Mucosa of stomach (tissue), 1 donor: ENCODE results near the gene MECR.

ENCODE experiments used
- H3K27me3 ChIP-seq: one replicate; pipeline ENCODE4 v1.7.0; 2013; ENCODE audit warnings: mild to moderate bottlenecking, low read length; ENCODE audit not compliant: control insufficient read depth, insufficient read depth
- H3K36me3 ChIP-seq: one replicate; pipeline ENCODE4 v1.7.0; 2013; ENCODE audit warnings: low read length; ENCODE audit not compliant: control insufficient read depth, insufficient read depth
- H3K4me1 ChIP-seq: one replicate; pipeline ENCODE4 v1.7.0; 2013; ENCODE audit warnings: mild to moderate bottlenecking, low read length; ENCODE audit not compliant: control insufficient read depth, insufficient read depth
- H3K4me3 ChIP-seq: one replicate; pipeline ENCODE4 v1.7.0; 2013; ENCODE audit warnings: low read length
- H3K9ac ChIP-seq: one replicate; pipeline ENCODE4 v1.7.0; 2013; ENCODE audit warnings: mild to moderate bottlenecking, low read length, moderate library complexity
- H3K9me3 ChIP-seq: one replicate; pipeline ENCODE4 v1.7.0; 2013; ENCODE audit warnings: mild to moderate bottlenecking, low read length, moderate library complexity; ENCODE audit not compliant: control insufficient read depth
- donor health status: Pancreatic carcinoma.

MECR gene

DNA sequence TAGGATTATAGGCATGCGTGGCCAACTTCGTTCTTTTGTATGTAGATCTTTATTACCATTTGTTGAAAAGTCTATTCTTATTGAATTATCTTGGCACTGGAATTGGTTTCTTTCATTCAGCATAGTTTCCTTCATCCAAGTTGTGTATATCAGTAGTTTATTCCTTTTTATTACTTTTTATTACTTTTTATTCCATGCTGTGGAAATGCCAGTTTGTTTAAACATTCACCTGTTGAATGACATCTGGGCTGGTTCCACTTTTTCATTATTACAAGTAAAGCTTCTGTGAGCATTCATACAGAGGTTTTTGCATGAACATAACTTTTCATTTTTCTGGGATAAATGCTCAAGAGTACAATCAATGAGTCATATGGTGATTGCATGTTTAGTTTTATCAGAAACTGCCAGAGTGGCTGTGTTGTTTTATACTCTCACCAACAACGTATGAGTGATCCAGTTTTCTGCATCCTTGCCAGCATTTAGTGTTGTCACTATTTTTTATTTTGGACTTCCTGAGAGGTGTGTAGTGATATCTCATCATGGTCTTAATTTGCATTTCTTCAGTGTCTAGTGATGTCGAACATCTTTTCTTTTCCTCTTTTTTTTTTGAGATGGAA, 34.1 kb upstream of the MECR start:
- Histone ChIP-seq H3K36me3 (no peaks in the 10 kb centered on the region), H3K4me1 (no peaks in the 10 kb centered on the region), H3K9me3 (no peaks in the 10 kb centered on the region), H3K27me3 (no peaks in the 10 kb centered on the region), H3K4me3 (no peak overlapping the region), H3K9ac (no peak overlapping the region)

DNA sequence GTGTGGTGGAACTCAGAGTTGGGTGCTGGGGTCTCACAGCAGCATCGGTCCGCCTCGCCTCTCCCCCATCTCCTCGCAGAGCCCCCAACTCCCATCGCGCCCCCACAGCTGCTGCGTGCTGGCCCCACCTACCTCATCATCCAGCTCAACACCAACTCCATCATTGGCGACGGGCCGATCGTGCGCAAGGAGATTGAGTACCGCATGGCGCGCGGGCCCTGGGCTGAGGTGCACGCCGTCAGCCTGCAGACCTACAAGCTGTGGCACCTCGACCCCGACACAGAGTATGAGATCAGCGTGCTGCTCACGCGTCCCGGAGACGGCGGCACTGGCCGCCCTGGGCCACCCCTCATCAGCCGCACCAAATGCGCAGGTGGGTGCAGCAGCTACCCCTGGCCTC, 29.8 kb upstream of the MECR start:
- no peaks in the 10 kb centered on the region for H3K36me3 ChIP-seq
- H3K9ac ChIP-seq = no peak overlapping the region
- peaks cover 13% of the 10 kb centered on the region for H3K27me3 ChIP-seq
- H3K4me1 ChIP-seq = peaks cover 5% of the 10 kb centered on the region
- no peak overlapping the region for H3K4me3 ChIP-seq
- H3K9me3 ChIP-seq = no peaks in the 10 kb centered on the region

GRCh38 chr1:29259802-29260441, 29.2 kb upstream of the MECR start:
- H3K27me3 ChIP-seq = peaks cover 13% of the 10 kb centered on the region

GRCh38 chr1:29258976-29259801, 28.5 kb upstream of the MECR start:
- Histone ChIP-seq H3K4me1 (peaks cover 5% of the 10 kb centered on the region), H3K9me3 (no peaks in the 10 kb centered on the region), H3K9ac (no peak overlapping the region), H3K36me3 (no peaks in the 10 kb centered on the region), H3K4me3 (no peak overlapping the region), H3K27me3 (peaks cover 13% of the 10 kb centered on the region)

More at GRCh38 chr1:29259802-29260441, 29.2 kb upstream of the MECR start:
- peaks cover 5% of the 10 kb centered on the region for H3K4me1 ChIP-seq
- no peaks in the 10 kb centered on the region for H3K36me3 ChIP-seq
- H3K4me3 ChIP-seq = no peak overlapping the region
- no peaks in the 10 kb centered on the region for H3K9me3 ChIP-seq
- no peak overlapping the region for H3K9ac ChIP-seq

- H3K4me1 ChIP-seq = peaks cover 5% of the 10 kb centered on the region
- peaks cover 13% of the 10 kb centered on the region for H3K27me3 ChIP-seq
- H3K36me3 ChIP-seq = no peaks in the 10 kb centered on the region
- H3K9ac ChIP-seq = no peak overlapping the region
- no peaks in the 10 kb centered on the region for H3K9me3 ChIP-seq
- no peak overlapping the region for H3K4me3 ChIP-seq
Measured at GRCh38 chr1:29258189-29258975, 27.6 kb upstream of the MECR start.

GRCh38 chr1:29256979-29257804, 26.5 kb upstream of the MECR start:
- Histone ChIP-seq H3K9me3 (no peaks in the 10 kb centered on the region), H3K27me3 (peaks cover 13% of the 10 kb centered on the region), H3K4me1 (peaks cover 5% of the 10 kb centered on the region), H3K4me3 (no peak overlapping the region), H3K9ac (no peak overlapping the region), H3K36me3 (no peaks in the 10 kb centered on the region)

DNA sequence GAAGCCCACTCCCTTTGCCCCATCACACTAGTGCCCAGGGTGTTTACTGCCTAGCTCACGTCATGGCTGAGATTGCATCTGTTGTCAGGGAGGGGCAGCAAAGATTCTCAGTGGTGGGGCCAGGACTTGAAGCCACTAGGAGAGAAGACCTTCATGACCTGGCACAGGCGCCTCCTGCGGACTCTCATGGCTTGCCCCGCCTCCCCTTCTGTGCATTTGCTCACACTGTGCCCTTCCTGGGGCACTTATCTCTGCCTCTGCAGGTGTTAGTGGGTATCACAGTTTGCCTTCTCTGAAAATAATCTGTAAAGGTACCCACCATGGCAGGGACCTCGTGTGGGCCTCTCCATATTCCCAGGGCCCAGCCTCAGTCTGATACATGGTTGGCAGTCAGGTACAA, 25.7 kb upstream of the MECR start:
- Histone ChIP-seq H3K36me3 (no peaks in the 10 kb centered on the region), H3K9me3 (no peaks in the 10 kb centered on the region), H3K27me3 (peaks cover 13% of the 10 kb centered on the region), H3K9ac (no peak overlapping the region), H3K4me1 (peaks cover 5% of the 10 kb centered on the region), H3K4me3 (no peak overlapping the region)

- Histone ChIP-seq H3K9me3 (no peaks in the 10 kb centered on the region), H3K36me3 (no peaks in the 10 kb centered on the region), H3K9ac (no peak overlapping the region), H3K4me3 (no peak overlapping the region), H3K27me3 (peaks cover 13% of the 10 kb centered on the region), H3K4me1 (peaks cover 5% of the 10 kb centered on the region)
Measured at GRCh38 chr1:29255134-29255666, 24.5 kb upstream of the MECR start.

- Histone ChIP-seq H3K9ac (no peak overlapping the region), H3K4me3 (no peak overlapping the region), H3K4me1 (peaks cover 5% of the 10 kb centered on the region), H3K36me3 (no peaks in the 10 kb centered on the region), H3K9me3 (no peaks in the 10 kb centered on the region), H3K27me3 (peaks cover 13% of the 10 kb centered on the region)
Measured at GRCh38 chr1:29254346-29254745, 23.6 kb upstream of the MECR start.

DNA sequence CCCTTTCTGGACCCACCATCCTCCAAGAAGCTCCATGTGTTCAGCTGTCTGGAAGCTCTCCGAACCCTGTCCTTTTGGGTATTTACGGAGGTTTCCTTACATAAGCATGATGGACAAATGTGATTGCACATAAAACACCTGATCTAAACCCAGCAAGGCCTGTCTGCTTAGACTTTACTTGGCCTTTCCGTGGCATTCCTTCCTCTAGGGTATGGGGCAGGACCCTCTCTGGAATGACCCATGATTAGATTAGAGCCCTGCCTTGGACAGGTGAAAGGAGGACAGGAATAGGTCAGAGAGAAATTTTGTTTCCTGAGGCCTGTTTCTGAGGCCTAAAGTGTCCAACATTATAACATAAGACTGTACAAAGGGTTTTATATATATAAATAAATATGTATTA, 22.4 kb upstream of the MECR start:
- Histone ChIP-seq H3K4me3 (no peak overlapping the region), H3K4me1 (no peaks in the 10 kb centered on the region), H3K27me3 (peaks cover 2% of the 10 kb centered on the region), H3K36me3 (no peaks in the 10 kb centered on the region), H3K9ac (no peak overlapping the region), H3K9me3 (no peaks in the 10 kb centered on the region)
